Measurements from ENCODE around the gene SPOPL. TPM values are rescaled to one million over a fixed set of nuclear protein-coding genes. Genes with fewer than 3 reads are reported as not detected.

The SPOPL gene
- total RNA-seq, 1 experiment from 2014 or later = 31.6 TPM

DNA sequence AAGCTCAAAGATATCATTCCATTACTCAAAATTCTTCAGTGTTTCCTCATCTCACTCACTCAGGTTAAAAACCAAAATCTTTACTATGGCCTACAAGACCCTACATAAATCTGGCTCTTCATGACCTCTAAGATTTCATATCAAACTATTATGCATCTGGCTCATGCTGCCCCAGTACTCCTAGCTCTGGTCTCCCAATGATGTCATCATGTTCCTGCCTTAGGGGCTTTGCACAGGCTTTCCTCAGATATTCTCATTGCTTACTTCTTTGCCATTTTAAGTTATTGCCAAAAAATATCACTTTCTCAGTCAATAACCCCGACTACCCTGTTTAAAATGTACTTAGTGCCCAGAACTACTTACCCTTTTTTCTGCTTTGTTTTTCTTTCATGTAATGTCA, 33.0 kb upstream of the SPOPL start:
- Histone ChIP-seq H3K4me1 (no peaks in the 10 kb centered on the region), H3K9me3 (0 out of 2 replicates have a peak, but pooled peaks cover under 1% of the 10 kb centered on the region), H3K4me3 (ENCODE audit: low read depth, low read length) (no peak overlapping the region), H3K27me3 (replicated peaks; ENCODE audit: control insufficient read depth, insufficient read depth, low read length) (no peaks in the 10 kb centered on the region), H3K36me3 (ENCODE audit: control insufficient read depth, insufficient read depth, low read length) (no peaks in the 10 kb centered on the region)
- intact Hi-C loops (cut with micrococcal nuclease; ENCODE audit: unreplicated experiment) = no loop called here
- no peak overlapping the region for H3K27ac Mint-ChIP-seq (ENCODE audit: unreplicated experiment)
- no peaks in the 10 kb centered on the region for H3K36me3 Mint-ChIP-seq (ENCODE audit: insufficient read depth, unreplicated experiment)
- no peak for TF ChIP-seq CTCF (IDR thresholded peaks at IDR 0.05; ENCODE audit: insufficient read depth in 1 of 2, low read depth in 1 of 2, low read length in 1 of 2, severe bottlenecking in 1 of 2, unreplicated experiment in 1 of 2)
- no peaks in the 10 kb centered on the region for H3K4me1 Mint-ChIP-seq (ENCODE audit: low read depth, unreplicated experiment)
- ChIA-PET POLR2A (no interaction called here), CTCF (no interaction called here)
- no peak overlapping the region for H3K4me3 Mint-ChIP-seq (ENCODE audit: unreplicated experiment)
- no peak for DNase-seq
- no TSS peak for BruUV-seq (replicated peaks)
- peaks cover 15% of the 10 kb centered on the region for H3K9me3 Mint-ChIP-seq (ENCODE audit: unreplicated experiment)
- no peaks in the 10 kb centered on the region for H3K27me3 Mint-ChIP-seq (ENCODE audit: insufficient read depth, unreplicated experiment)

DNA sequence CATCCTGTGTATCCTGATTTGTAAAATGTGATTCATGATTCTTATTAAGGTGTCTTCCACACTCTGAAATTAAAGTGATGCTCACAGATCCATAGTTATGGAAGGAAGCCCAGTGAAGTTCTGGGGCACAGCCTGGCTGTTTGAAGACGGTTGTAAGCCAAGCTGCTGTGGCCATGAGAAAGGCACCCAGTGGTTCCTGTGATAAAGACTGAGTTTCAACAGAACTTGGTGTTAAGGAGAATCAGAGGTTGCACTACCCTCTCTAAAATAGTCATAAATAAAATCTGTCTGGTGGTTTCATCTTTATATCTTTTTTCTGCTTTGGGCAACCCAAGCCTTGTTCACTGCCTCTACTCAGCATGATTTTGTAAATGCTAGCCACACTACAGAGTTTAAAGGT, 32.2 kb upstream of the SPOPL start:
- no peaks in the 10 kb centered on the region for H3K4me1 Mint-ChIP-seq (ENCODE audit: low read depth, unreplicated experiment)
- H3K9me3 Mint-ChIP-seq (ENCODE audit: unreplicated experiment) = peaks cover 11% of the 10 kb centered on the region
- intact Hi-C loops (cut with micrococcal nuclease; ENCODE audit: unreplicated experiment) = no loop called here
- no TSS peak for BruUV-seq (replicated peaks)
- H3K27me3 Mint-ChIP-seq (ENCODE audit: insufficient read depth, unreplicated experiment) = no peaks in the 10 kb centered on the region
- Histone ChIP-seq H3K27me3 (replicated peaks; ENCODE audit: control insufficient read depth, insufficient read depth, low read length) (no peaks in the 10 kb centered on the region), H3K36me3 (ENCODE audit: control insufficient read depth, insufficient read depth, low read length) (no peaks in the 10 kb centered on the region), H3K4me3 (ENCODE audit: low read depth, low read length) (no peak overlapping the region), H3K9me3 (no peaks in the 10 kb centered on the region), H3K4me1 (no peaks in the 10 kb centered on the region)
- H3K36me3 Mint-ChIP-seq (ENCODE audit: insufficient read depth, unreplicated experiment) = no peaks in the 10 kb centered on the region
- TF ChIP-seq CTCF (IDR thresholded peaks at IDR 0.05; ENCODE audit: insufficient read depth in 1 of 2, low read depth in 1 of 2, low read length in 1 of 2, severe bottlenecking in 1 of 2, unreplicated experiment in 1 of 2) = no peak
- DNase-seq = no peak
- CTCF ChIA-PET = no interaction called here
- no peak overlapping the region for H3K4me3 Mint-ChIP-seq (ENCODE audit: unreplicated experiment)
- POLR2A ChIA-PET = no interaction called here
- no peak overlapping the region for H3K27ac Mint-ChIP-seq (ENCODE audit: unreplicated experiment)

GRCh38 chr2:138470941-138471340, 30.6 kb upstream of the SPOPL start:
- Mint-ChIP-seq H3K9me3 (ENCODE audit: unreplicated experiment) (peaks cover 11% of the 10 kb centered on the region), H3K36me3 (ENCODE audit: insufficient read depth, unreplicated experiment) (no peaks in the 10 kb centered on the region), H3K4me3 (ENCODE audit: unreplicated experiment) (no peak overlapping the region), H3K27me3 (ENCODE audit: insufficient read depth, unreplicated experiment) (no peaks in the 10 kb centered on the region), H3K27ac (ENCODE audit: unreplicated experiment) (no peak overlapping the region), H3K4me1 (ENCODE audit: low read depth, unreplicated experiment) (peaks cover 9% of the 10 kb centered on the region)
- no peak for TF ChIP-seq CTCF (IDR thresholded peaks at IDR 0.05; ENCODE audit: insufficient read depth in 1 of 2, low read depth in 1 of 2, low read length in 1 of 2, severe bottlenecking in 1 of 2, unreplicated experiment in 1 of 2)
- no TSS peak for BruUV-seq (replicated peaks)
- H3K27me3 ChIP-seq (replicated peaks; ENCODE audit: control insufficient read depth, insufficient read depth, low read length) = no peaks in the 10 kb centered on the region
- no peak for DNase-seq
- no peak overlapping the region for H3K4me3 ChIP-seq (ENCODE audit: low read depth, low read length)
- peaks cover 2% of the 10 kb centered on the region; the same call in 1 of the 2 replicates for H3K4me1 ChIP-seq
- H3K36me3 ChIP-seq (ENCODE audit: control insufficient read depth, insufficient read depth, low read length) = no peaks in the 10 kb centered on the region
- POLR2A ChIA-PET = no interaction called here
- CTCF ChIA-PET = no interaction called here
- no peaks in the 10 kb centered on the region for H3K9me3 ChIP-seq
- intact Hi-C loops (cut with micrococcal nuclease; ENCODE audit: unreplicated experiment) = no loop called here

All from Caco-2 (cell line).